HTR-8/SVneo (cell line): ENCODE measurements around the gene SRRT.
A peak's percentile ranks its signal among the peaks of the same experiment; 100 is the strongest.
"Not testable (repeated sequence)": the region's sequence is repeated elsewhere in the genome, so short reads cannot be mapped to it uniquely, and the experiment has no call there.

ENCODE experiments used
- DNase-seq: peaks from one replicate; pipeline ENCODE4 v3.0.0; 2011; ENCODE audit warnings: low spot score, mixed read lengths; ENCODE audit not compliant: insufficient read length
- FAIRE-seq: peaks from 2 replicates; lab custom pipeline; 2011; peaks lifted over from hg19 to GRCh38; lab: Jason Lieb, UNC

SRRT gene

GRCh38 chr7:100854899-100855298 is 20.0 kb upstream of the SRRT start:
- DNase-seq, FAIRE-seq: not testable (repeated sequence)

GRCh38 chr7:100855515-100855914 is 19.4 kb upstream of the SRRT start:
- DNase-seq (no peak), FAIRE-seq (no peak)

- DNase-seq (no peak), FAIRE-seq (no peak)
Observed at GRCh38 chr7:100856871-100857282, 18.0 kb upstream of the SRRT start.

- no peak for DNase-seq
- no peak for FAIRE-seq
Observed at GRCh38 chr7:100859856-100860255, 15.0 kb upstream of the SRRT start.

GRCh38 chr7:100860702-100861615 is 13.9 kb upstream of the SRRT start:
- DNase-seq (no peak), FAIRE-seq (no peak)

GRCh38 chr7:100861616-100861985 is 13.3 kb upstream of the SRRT start:
- no peak for FAIRE-seq
- DNase-seq = no peak

GRCh38 chr7:100863406-100863950 is 11.4 kb upstream of the SRRT start:
- no peak for DNase-seq
- FAIRE-seq = no peak

GRCh38 chr7:100864263-100864845 is 10.5 kb upstream of the SRRT start:
- no peak for FAIRE-seq
- no peak for DNase-seq

- FAIRE-seq = no peak
- no peak for DNase-seq
Observed at GRCh38 chr7:100865372-100865911, 9.5 kb upstream of the SRRT start.

GRCh38 chr7:100865938-100866728 is 8.8 kb upstream of the SRRT start:
- DNase-seq = no peak

GRCh38 chr7:100866729-100867039 is 8.2 kb upstream of the SRRT start:
- no peak for DNase-seq
- FAIRE-seq = no peak

More at GRCh38 chr7:100865938-100866728, 8.8 kb upstream of the SRRT start:
- no peak for FAIRE-seq

- FAIRE-seq = no peak
- peak; percentile 89 for DNase-seq
Observed at GRCh38 chr7:100867040-100867775, 7.7 kb upstream of the SRRT start, which contains the start of gene TRIP6. Gene TRIP6, plus strand, starts transcription at chr7:100867387. Its CDS starts 111 bp downstream, at chr7:100867498.

GRCh38 chr7:100867776-100868485 is 7.0 kb upstream of the SRRT start:
- FAIRE-seq (no peak), DNase-seq (no peak)

- FAIRE-seq = no peak
Observed at GRCh38 chr7:100873599-100874299, 1.2 kb upstream of the SRRT start.

GRCh38 chr7:100874300-100874576 is 665 bp upstream of the SRRT start:
- FAIRE-seq (no peak), DNase-seq (no peak)

More at GRCh38 chr7:100873599-100874299, 1.2 kb upstream of the SRRT start:
- no peak for DNase-seq

GRCh38 chr7:100875356-100875751 is 451 bp downstream of the SRRT start:
- DNase-seq (no peak), FAIRE-seq (no peak)

- DNase-seq (no peak), FAIRE-seq (no peak)
Observed at GRCh38 chr7:100878013-100878412, 3.1 kb downstream of the SRRT start.

GRCh38 chr7:100878685-100879084 is 3.8 kb downstream of the SRRT start:
- no peak for FAIRE-seq
- DNase-seq = no peak
